Measurements from ENCODE around the gene CDH12.

DNA sequence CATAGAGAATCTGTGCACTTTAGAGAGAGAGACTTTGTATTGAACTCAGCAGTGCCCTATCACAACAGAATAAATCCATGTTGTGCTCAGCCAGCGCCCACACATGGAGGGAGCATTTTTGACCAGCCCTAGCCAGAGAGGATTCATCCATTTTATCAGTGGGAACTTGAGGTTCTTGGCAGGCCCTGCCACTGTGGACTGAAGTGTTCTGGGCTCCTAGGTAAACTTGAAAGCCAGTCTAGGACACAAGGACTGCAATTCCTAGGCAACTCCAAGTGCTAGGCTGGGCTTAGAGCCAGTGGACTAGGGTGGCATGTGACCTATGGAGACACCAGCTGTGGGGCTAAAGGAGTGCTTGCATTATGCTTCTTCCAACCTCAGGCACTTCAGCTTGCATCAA, 523.5 kb downstream of the CDH12 start:
- TF ChIP-seq, protein P1, sequence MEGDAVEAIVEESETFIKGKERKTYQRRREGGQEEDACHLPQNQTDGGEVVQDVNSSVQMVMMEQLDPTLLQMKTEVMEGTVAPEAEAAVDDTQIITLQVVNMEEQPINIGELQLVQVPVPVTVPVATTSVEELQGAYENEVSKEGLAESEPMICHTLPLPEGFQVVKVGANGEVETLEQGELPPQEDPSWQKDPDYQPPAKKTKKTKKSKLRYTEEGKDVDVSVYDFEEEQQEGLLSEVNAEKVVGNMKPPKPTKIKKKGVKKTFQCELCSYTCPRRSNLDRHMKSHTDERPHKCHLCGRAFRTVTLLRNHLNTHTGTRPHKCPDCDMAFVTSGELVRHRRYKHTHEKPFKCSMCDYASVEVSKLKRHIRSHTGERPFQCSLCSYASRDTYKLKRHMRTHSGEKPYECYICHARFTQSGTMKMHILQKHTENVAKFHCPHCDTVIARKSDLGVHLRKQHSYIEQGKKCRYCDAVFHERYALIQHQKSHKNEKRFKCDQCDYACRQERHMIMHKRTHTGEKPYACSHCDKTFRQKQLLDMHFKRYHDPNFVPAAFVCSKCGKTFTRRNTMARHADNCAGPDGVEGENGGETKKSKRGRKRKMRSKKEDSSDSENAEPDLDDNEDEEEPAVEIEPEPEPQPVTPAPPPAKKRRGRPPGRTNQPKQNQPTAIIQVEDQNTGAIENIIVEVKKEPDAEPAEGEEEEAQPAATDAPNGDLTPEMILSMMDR (IDR thresholded peaks at IDR 0.05; ENCODE audit: extremely low read depth in 1 of 2, insufficient read depth in 1 of 2, low read depth in 1 of 2, low read length in 2 of 2), result no peak
- TF ChIP-seq JUN (IDR thresholded peaks at IDR 0.05; ENCODE audit: borderline replicate concordance, insufficient read depth, insufficient read length, low read depth) (no peak), POLR2AphosphoS5 (IDR thresholded peaks at IDR 0.05; ENCODE audit: insufficient read depth, low read depth, low read length) (no peak), POLR2A (IDR thresholded peaks at IDR 0.05; ENCODE audit: low read depth, low read length) (no peak), EZH2 (IDR thresholded peaks at IDR 0.05; ENCODE audit: borderline replicate concordance, low read depth, low read length, severe bottlenecking) (no peak)

Measured in endothelial cell of umbilical vein (primary cell).